GM23248 (cell line): ENCODE data around the gene CDKN2A.

Source experiments
- EZH2 ChIP-seq: fragments of 200-600 bp; sonication (generic); IDR thresholded peaks from 2 replicates; pipeline ENCODE4 v1.6.1; 2018; ENCODE audit warnings: antibody characterized with exemption, mild to moderate bottlenecking; ENCODE audit not compliant: insufficient read depth, poor library complexity, severe bottlenecking
- EZH2phosphoT487 ChIP-seq: fragments of 200-600 bp; sonication (generic); IDR thresholded peaks from 2 replicates; pipeline ENCODE4 v1.6.1; 2018; ENCODE audit warnings: antibody characterized with exemption, moderate library complexity, mild to moderate bottlenecking, low read depth; ENCODE audit not compliant: insufficient read depth

DNA sequence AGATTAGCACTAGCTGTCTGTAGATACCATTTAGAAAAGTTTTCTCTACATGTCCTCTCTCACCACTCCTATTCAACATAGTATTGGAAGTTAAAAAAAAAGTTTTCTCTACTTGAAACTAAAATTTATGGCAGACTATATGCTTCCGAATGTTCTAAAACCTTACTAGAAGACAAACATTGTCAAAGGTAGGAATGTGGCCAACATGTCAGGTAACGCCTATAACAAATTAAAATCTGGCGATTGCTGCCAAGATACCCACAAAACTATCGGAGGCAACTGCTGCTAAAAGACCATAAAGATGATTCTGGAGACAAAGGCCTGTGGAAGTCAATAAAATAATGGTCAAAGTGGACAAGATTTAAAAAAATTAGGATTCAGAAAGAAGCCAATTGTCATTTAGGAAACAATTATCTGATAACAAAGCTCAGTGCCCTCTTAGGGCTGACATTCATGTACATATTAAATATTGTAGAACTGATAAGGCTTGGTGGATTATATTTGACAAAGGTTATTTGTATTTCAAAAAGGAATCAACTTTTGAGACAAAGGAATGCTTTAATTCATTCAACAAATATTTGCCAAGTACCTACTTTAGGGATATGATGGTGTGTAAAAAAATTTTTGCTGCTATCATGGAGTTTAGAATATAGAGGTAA lies 52.7 kb downstream of the CDKN2A start:
- no peak for TF ChIP-seq EZH2
- no peak for TF ChIP-seq EZH2phosphoT487
